Erythroblast (primary cell): ENCODE measurements around the gene AREL1.
"Not testable (repeated sequence)": the region's sequence is repeated elsewhere in the genome, so short reads cannot be mapped to it uniquely, and the experiment has no call there.

Experiments
- DNase-seq, 2 experiments: peaks; one replicate each; lab custom pipeline; 2025; lab: John Stamatoyannopoulos, UW
- GATA1 ChIP-seq: IDR thresholded peaks from 2 replicates; pipeline ENCODE4 v1.6.1; 2011; ENCODE audit warnings: low read depth, mild to moderate bottlenecking, control low read depth, low read length, moderate library complexity
- POLR2A ChIP-seq: IDR thresholded peaks from 2 replicates; pipeline ENCODE4 v1.6.1; 2011; ENCODE audit warnings: mild to moderate bottlenecking, low read length

Gene AREL1

GRCh38 chr14:74712499-74713394, at the start of gene AREL1, which contains the start of gene FCF1:
TSS of gene AREL1 (minus strand) at chr14:74713080. CDS start at chr14:74685615, 27,465 bp downstream.
TSS of gene FCF1 (plus strand) at chr14:74713144. CDS start at chr14:74713198, 54 bp downstream.
- TF ChIP-seq GATA1 (no peak), POLR2A (peak; percentile 96)
- DNase-seq: no peak

GRCh38 chr14:74758505-74758904, 45.6 kb upstream of the AREL1 start:
- DNase-seq: not testable (repeated sequence)

DNA sequence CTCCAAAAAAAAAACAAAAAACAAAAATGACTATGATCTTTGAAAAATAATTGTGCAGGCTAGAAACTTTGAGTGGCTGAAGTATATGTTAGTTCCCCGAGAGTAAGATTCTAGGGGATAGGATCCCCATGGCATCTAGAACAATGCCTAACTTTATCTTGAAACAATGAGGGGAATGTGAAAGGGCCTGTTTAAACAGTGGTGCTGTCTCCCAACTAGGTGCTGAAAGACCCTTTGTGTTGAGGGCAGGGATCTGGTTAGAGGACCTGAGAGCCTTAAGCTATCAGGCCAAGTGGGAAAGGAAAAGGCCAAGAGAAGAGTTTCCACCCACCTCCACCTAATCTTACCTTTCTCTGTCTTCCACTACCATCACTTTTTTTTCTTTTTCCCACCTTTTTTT, 43.4 kb upstream of the AREL1 start:
- DNase-seq: no peak
- TF ChIP-seq GATA1 (no peak), POLR2A (no peak)

- TF ChIP-seq POLR2A: no peak
- no peak for TF ChIP-seq GATA1
- no peak for DNase-seq
Measured at GRCh38 chr14:74754899-74755298, 42.0 kb upstream of the AREL1 start.

GRCh38 chr14:74754157-74754556, 41.3 kb upstream of the AREL1 start:
- TF ChIP-seq POLR2A: no peak
- no peak for TF ChIP-seq GATA1
- no peak for DNase-seq

GRCh38 chr14:74747237-74747636, 34.4 kb upstream of the AREL1 start:
- TF ChIP-seq GATA1: no peak
- no peak for TF ChIP-seq POLR2A
- no peak for DNase-seq

GRCh38 chr14:74739293-74740030, 26.6 kb upstream of the AREL1 start:
- TF ChIP-seq GATA1 (no peak), POLR2A (no peak)
- DNase-seq: no peak

DNA sequence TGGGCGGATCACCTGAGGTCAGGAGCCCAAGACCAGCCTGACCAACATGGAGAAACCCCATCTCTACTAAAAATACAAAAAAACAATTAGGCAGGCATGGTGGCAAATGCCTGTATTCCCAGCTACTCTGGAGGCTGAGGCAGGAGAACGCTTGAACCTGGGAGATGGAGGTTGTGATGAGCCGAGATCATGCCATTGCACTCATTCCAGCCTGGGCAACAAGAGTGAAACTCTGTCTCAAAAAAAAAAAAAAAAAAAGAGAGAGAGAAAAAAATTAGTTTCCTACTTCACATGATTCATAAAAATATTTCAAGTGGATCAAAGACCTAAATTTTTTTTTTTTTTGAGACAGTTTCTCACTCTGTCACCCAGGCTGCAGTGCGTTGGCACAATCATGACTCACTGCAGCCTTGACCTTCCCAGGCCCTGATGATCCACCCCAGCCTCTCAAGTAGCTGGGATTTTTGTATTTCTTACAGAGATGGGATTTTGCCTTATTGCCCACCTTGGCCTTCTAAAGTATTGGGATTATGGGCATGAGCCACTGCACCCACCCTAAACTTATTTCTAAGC, 25.0 kb upstream of the AREL1 start:
- no peak for DNase-seq
- no peak for TF ChIP-seq POLR2A
- no peak for TF ChIP-seq GATA1

DNA sequence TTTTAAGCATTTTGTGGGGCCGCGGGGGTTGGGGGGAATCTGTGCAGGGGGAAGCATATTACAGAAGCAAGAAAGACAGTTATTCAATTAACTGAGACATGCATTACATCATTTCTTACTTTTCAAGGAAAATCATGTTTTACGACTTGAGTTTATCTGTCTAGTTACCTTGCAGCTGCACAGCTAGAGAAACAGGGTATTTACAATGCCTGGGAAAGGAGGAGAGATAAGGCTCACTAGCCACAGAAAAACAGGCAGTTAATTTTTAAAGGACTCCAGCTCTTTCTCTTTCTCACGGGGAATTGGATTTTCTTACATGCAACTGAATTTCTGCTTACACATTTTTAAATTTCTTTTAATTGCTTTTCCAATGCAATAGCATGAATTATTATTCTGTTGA, 22.2 kb upstream of the AREL1 start:
- DNase-seq: peak in 1 of 2 experiments; percentile 30
- TF ChIP-seq POLR2A (no peak), GATA1 (no peak)

DNA sequence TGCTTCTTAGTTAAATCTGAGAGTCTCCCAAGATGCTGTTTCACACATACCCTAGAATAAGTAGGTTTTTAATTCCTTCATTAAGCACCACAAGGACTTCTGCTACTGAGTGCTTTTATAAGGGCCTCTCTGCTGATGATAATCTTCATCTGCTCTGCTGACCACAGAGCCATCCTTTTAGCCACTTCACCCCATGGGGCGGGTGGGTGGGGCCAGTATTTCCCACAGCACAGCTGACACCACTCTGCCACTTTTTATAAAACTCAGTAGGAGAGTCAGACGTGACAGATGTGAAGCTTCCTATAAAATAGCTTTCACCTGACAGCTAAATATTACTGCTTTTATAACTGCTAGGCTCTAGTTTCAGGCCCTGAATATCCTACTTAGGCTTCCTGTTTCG, 20.3 kb upstream of the AREL1 start:
- peak; percentile 12 to 21 for DNase-seq
- TF ChIP-seq GATA1 (no peak), POLR2A (no peak)

GRCh38 chr14:74732387-74732786, 19.5 kb upstream of the AREL1 start:
- TF ChIP-seq GATA1 (no peak), POLR2A (no peak)
- DNase-seq: no peak

DNA sequence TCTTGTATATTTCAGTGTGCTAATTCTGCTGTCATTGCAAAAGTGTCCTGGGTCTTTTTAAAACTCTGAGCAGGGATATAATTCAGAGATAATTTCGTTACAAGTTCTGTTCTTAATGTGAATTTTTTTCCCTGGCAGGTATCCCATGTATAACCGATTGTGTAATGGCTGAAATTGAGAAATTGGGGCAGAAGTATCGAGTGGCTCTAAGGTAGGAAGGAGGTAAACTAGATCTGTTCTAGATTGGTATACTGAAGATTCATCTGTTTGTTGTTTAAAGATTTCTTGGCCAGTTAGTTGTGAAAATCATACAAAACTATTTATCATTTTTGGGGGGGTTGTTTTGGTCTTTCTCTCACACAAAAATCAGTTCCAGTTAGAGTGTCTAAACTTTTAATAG, 10.3 kb upstream of the AREL1 start:
- no peak for TF ChIP-seq GATA1
- no peak for TF ChIP-seq POLR2A
- no peak for DNase-seq

- no peak for DNase-seq
- no peak for TF ChIP-seq POLR2A
- TF ChIP-seq GATA1: no peak
Measured at GRCh38 chr14:74720526-74720925, 7.6 kb upstream of the AREL1 start.

GRCh38 chr14:74713395-74713735, 485 bp upstream of the AREL1 start:
- TF ChIP-seq POLR2A (peak; percentile 20), GATA1 (no peak)
- no peak for DNase-seq
